Stimulated activated CD4-positive, alpha-beta T cell treated with anti-CD3 and anti-CD28 coated beads, Interleukin-1b, Interleukin-23, amount 100 ng/mL, for 48 hours (primary cell): ENCODE measurements around the gene DVL1.

ENCODE experiments used
- DNase-seq: peaks from one replicate; pipeline ENCODE4 v3.0.0-alpha.2; 2020

DVL1 gene

GRCh38 chr1:1294250-1294890 is 54.8 kb downstream of the DVL1 start:
- no peak for DNase-seq

GRCh38 chr1:1293263-1294249 is 55.7 kb downstream of the DVL1 start:
- DNase-seq: no peak

DNA sequence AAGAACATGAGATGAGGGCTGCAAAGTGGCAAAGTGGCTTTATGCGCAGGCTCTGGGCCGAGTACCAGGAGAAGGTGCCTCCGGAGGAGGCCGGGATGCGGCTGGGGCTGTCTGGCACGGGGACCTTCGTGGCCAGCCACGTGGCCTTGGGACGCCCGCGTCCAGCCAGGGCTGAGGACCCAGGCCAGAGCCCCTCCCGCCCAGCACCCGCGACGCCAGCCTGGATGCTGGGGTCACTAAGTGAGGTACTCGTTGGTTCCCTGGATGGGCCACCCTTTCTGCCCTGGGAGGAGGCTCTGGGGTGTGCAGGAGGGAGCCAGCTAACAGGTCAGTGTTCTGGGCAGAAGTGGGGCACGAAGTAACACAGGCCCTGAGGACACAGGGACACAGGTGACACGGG is 56.4 kb downstream of the DVL1 start:
- DNase-seq: no peak

- DNase-seq: no peak
Measured at GRCh38 chr1:1292442-1292779, 56.8 kb downstream of the DVL1 start.

DNA sequence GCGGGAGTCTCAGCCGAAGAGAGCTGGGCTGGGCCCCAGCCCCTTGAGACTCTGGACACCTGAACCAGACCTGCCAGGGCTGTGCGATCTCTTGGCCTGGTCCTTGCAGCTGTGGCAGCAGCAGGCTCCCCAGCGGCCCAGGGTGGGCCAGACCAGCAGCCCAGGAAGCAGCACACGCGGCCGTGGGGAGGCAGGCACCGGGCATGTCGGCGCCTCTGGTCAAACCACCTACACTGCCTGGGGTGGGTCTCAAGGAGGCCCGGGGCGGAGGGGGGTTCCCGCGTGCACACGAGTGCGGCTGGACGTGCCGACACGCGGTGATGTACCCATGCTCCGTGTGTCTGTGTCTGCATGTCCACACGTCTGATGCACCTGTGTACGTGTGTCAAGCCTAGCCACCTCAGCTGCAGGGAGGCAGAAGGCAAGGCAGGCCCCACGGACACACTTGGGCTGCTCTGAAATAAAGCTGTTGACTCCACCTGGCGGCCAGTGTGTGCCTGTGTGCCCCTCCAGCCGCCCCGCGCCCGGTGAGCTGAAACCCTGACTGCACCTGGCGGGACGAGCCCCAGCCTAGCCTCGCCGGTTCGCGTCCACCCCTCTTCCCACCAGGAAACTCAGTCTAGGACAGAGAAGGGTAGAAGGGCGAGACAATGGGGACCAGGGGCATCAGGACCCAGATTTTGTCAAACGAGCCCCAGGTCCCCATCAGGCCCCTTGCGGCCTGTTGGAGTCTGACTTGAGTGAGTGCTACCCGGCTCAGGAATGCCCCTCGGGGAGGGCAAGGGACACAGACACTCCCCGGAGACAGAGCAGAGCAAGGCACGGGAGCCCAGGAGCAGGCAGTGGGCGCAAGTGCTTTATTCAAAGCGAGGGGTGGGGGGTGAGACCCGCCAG is 57.4 kb downstream of the DVL1 start:
- peak; percentile 57 for DNase-seq

GRCh38 chr1:1291023-1291528 is 58.1 kb downstream of the DVL1 start:
- DNase-seq: no peak

GRCh38 chr1:1290238-1290731 is 58.9 kb downstream of the DVL1 start:
- peak; percentile 64 for DNase-seq

- no peak for DNase-seq
Measured at GRCh38 chr1:1287288-1288110, 61.7 kb downstream of the DVL1 start.

- DNase-seq: no peak
Measured at GRCh38 chr1:1286313-1287261, 62.6 kb downstream of the DVL1 start.

GRCh38 chr1:1285611-1286311 is 63.5 kb downstream of the DVL1 start:
- DNase-seq: no peak
